ENCODE results near the gene SMYD3. TPM values are rescaled to one million over a fixed set of nuclear protein-coding genes. Genes with fewer than 3 reads are reported as not detected.

SMYD3 gene
- total RNA-seq, 1 donor: 45.5 TPM

DNA sequence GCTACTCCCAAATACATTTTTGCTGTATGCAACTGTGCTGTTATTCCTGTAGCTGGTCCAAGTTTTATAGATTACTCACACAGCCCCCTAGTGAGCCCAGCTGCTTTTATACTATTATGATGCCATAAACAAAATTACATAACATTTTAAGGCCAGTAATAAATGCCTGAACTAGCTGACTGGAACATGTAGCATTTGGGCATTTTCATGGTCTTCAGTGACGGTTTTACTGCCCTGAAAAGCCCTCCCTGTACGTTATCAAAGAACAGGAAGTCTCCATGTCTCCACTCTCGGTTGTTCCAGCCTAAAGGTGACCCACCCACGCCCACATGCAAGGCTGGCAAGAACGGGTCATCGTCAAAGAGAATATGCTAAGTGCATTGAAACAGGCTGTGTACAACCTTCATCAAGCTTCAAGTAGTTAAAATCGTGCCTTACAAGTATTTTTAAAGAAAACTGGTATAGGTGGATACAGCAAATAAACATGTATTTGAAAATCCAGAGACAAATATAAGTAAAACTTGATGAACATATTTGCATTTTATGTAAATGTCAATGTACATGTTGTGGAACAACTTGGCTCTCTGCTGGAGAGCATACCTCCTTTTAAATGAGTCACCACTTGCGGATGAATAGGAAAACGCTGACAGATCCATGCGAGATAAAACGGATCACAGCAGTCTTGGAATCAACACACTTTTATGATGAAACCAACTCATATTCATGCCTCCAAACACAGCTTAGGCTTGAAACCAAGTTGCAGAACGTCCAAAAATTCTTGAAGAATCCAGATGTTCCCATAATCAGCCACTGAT is 520.5 kb downstream of the SMYD3 start:
- no peak overlapping the region for H3K4me3 ChIP-seq (ENCODE audit: low read depth, low read length)
- peak; percentile 95 for DNase-seq (ENCODE audit: low read depth)
- peak; percentile 5 for TF ChIP-seq CTCF (IDR thresholded peaks at IDR 0.05; ENCODE audit: insufficient read depth, low read length)

- no peak for DNase-seq (ENCODE audit: low read depth)
- TF ChIP-seq CTCF (IDR thresholded peaks at IDR 0.05; ENCODE audit: insufficient read depth, low read length): no peak
- no peak overlapping the region for H3K4me3 ChIP-seq (ENCODE audit: low read depth, low read length)
Measured at GRCh38 chr1:245984390-245985155, 522.5 kb downstream of the SMYD3 start.

- DNase-seq (ENCODE audit: low read depth): no peak
- no peak overlapping the region for H3K4me3 ChIP-seq (ENCODE audit: low read depth, low read length)
- no peak for TF ChIP-seq CTCF (IDR thresholded peaks at IDR 0.05; ENCODE audit: insufficient read depth, low read length)
Measured at GRCh38 chr1:245983294-245983967, 523.6 kb downstream of the SMYD3 start.

DNA sequence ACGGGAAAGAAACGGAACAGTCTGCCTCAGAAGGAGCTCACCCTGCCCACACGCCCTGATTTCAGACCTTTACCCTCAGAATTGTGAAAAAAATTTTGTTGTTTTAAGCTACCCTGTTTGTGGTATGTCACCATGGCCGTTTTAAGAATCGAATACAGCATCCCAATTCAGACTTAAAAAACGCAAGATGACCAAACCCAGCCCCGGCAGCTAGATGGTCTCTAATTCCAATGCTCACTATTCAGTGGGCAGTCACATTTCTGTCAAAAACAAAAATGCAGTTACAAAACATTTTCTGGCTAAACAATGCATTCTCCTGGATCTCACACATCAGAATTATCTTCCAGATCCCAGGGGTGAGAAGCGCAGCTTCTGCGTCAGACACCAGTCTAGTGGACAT is 527.5 kb downstream of the SMYD3 start:
- H3K4me3 ChIP-seq (ENCODE audit: low read depth, low read length): no peak overlapping the region
- TF ChIP-seq CTCF (IDR thresholded peaks at IDR 0.05; ENCODE audit: insufficient read depth, low read length): no peak
- DNase-seq (ENCODE audit: low read depth): no peak

- TF ChIP-seq CTCF (IDR thresholded peaks at IDR 0.05; ENCODE audit: insufficient read depth, low read length): no peak
- peak; percentile 25 for DNase-seq (ENCODE audit: low read depth)
- no peak overlapping the region for H3K4me3 ChIP-seq (ENCODE audit: low read depth, low read length)
Measured at GRCh38 chr1:245978915-245979314, 528.2 kb downstream of the SMYD3 start.

- no peak overlapping the region for H3K4me3 ChIP-seq (ENCODE audit: low read depth, low read length)
- DNase-seq (ENCODE audit: low read depth): no peak
- no peak for TF ChIP-seq CTCF (IDR thresholded peaks at IDR 0.05; ENCODE audit: insufficient read depth, low read length)
Measured at GRCh38 chr1:245972476-245972875, 534.6 kb downstream of the SMYD3 start.

All from fibroblast of the aortic adventitia (primary cell).